ENCODE data around the gene GPC6. TPM values are rescaled to one million over a fixed set of nuclear protein-coding genes. Genes with fewer than 3 reads are reported as not detected.

GPC6 gene
- polyA plus RNA-seq, 2 of the 4 experiments (the other 2 are of a cell fraction), result 8.0 to 14.4 TPM

GRCh38 chr13:94339116-94339687 lies 1112.6 kb downstream of the GPC6 start:
- ChIA-PET CTCF (interaction anchor here (0.7 kb wide), 1 partner anchor 34 kb away, joined by 6 read pairs; no protein-coding TSS in a partner anchor), POLR2A (no interaction called here)
- no peak for ATAC-seq

DNA sequence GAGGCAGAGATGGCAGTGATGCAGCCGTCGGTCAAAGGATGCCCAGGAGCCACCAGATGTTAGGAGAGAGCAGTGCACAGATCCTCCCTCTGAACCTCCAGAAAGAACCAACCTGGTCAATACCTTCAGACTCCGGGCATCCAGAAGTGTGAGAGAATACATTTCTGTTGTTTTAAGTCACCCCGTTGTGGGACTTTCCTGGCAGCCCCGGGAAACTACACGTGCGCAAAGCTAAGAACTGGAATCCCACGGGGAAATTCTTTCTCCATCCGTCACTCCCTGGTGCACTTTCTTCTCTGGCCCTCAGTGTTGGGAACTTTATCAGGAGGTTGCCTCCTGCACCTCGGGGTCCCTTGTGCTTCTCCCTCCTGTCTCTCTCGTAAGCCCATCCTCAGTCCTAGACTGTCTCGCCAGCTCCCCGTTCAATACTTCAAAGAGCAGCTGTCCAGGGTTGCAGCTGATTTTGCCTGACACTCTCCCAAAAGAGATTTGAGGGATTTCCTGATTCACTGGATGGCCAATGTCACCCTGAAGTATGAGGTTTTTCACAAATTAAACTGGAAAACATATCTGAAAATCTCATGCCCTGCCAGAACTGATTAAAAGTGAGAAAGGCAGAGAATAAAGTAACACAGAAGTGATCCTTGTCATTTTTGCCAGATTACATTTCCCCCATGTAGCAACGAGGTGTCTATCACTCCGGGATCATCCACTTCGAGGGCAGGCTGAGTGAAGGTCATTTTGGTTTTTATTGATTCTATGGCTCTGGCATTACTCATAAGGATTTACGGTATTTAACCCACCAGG lies 1116.0 kb downstream of the GPC6 start:
- no peak for ATAC-seq
- H3K27ac ChIP-seq, result no peak overlapping the region
- H3K4me3 ChIP-seq, result no peak overlapping the region
- POLR2A ChIA-PET, result no interaction called here
- no peak overlapping the region for H3K4me2 ChIP-seq
- CTCF ChIA-PET, result interaction anchor here (0.9 to 1.3 kb wide), 2 partner anchors 19 to 241 kb away, joined by 3 to 4 read pairs; no protein-coding TSS in a partner anchor
- 70% methylated on average over 17 of the region's 17 CpGs for WGBS (ENCODE audit: missing lambda C conversion rate)
- peaks cover 9% of the 10 kb centered on the region for H3K4me1 ChIP-seq
- FAIRE-seq, result no peak
- TF ChIP-seq CEBPB (IDR thresholded peaks at IDR 0.05) (no peak), HOXB13 (CRISPR knock-in tag; IDR thresholded peaks at IDR 0.05; ENCODE audit: low read depth) (no peak), ZC3H11A (IDR thresholded peaks at IDR 0.05) (no peak), ESRRA (IDR thresholded peaks at IDR 0.05; ENCODE audit: borderline replicate concordance, low read length) (no peak), RCOR1 (IDR thresholded peaks at IDR 0.05; ENCODE audit: low read depth, low read length) (no peak), BCL3 (IDR thresholded peaks at IDR 0.05) (no peak), CBX8 (IDR thresholded peaks at IDR 0.05) (no peak), MAFK (IDR thresholded peaks at IDR 0.05; ENCODE audit: partially characterized antibody) (no peak), HOXB5 (CRISPR knock-in tag; IDR thresholded peaks at IDR 0.05) (no peak), JUN (IDR thresholded peaks at IDR 0.05) (no peak), HOXA7 (CRISPR knock-in tag; IDR thresholded peaks at IDR 0.05) (no peak), FOSL2 (IDR thresholded peaks at IDR 0.05) (no peak), FOSL2 (CRISPR knock-in tag; IDR thresholded peaks at IDR 0.05) (no peak), POLR2A (IDR thresholded peaks at IDR 0.05; ENCODE audit: low read length) (no peak), SREBF2 (IDR thresholded peaks at IDR 0.05) (no peak), CHD2 (IDR thresholded peaks at IDR 0.05; ENCODE audit: low read length, partially characterized antibody) (no peak), TFCP2L1 (CRISPR knock-in tag; IDR thresholded peaks at IDR 0.05) (no peak), NFE2L2 (conservative IDR thresholded peaks at IDR 0.05; ENCODE audit: low read length) (no peak), TP53 (CRISPR knock-in tag; IDR thresholded peaks at IDR 0.05) (no peak), ZFP36 (IDR thresholded peaks at IDR 0.05; ENCODE audit: borderline replicate concordance, partially characterized antibody) (no peak)
- TF ChIP-seq, protein P1, sequence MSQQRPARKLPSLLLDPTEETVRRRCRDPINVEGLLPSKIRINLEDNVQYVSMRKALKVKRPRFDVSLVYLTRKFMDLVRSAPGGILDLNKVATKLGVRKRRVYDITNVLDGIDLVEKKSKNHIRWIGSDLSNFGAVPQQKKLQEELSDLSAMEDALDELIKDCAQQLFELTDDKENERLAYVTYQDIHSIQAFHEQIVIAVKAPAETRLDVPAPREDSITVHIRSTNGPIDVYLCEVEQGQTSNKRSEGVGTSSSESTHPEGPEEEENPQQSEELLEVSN (IDR thresholded peaks at IDR 0.05; ENCODE audit: borderline replicate concordance, low read depth), result no peak
- H3K9me3 ChIP-seq, result no peaks in the 10 kb centered on the region
- no peak for DNase-seq (ENCODE audit: low read depth in 1 of 2, low spot score in 1 of 2)

More at GRCh38 chr13:94339116-94339687, 1112.6 kb downstream of the GPC6 start:
- WGBS (ENCODE audit: missing lambda C conversion rate), result 89% methylated on average over 11 of the region's 11 CpGs
- H3K27ac ChIP-seq, result no peak overlapping the region
- H3K9me3 ChIP-seq, result no peaks in the 10 kb centered on the region
- peaks cover 2% of the 10 kb centered on the region for H3K4me1 ChIP-seq
- H3K4me3 ChIP-seq, result no peak overlapping the region
- TF ChIP-seq SREBF2 (IDR thresholded peaks at IDR 0.05) (no peak), BHLHE40 (IDR thresholded peaks at IDR 0.05; ENCODE audit: low read depth, low read length) (no peak), ELK1 (IDR thresholded peaks at IDR 0.05; ENCODE audit: low read depth, low read length) (no peak), CBX8 (IDR thresholded peaks at IDR 0.05) (no peak), NFE2L2 (conservative IDR thresholded peaks at IDR 0.05; ENCODE audit: low read length) (no peak), NPAS2 (CRISPR knock-in tag; IDR thresholded peaks at IDR 0.05; ENCODE audit: borderline replicate concordance) (no peak), HDAC2 (IDR thresholded peaks at IDR 0.05) (no peak), NR3C1 (IDR thresholded peaks at IDR 0.05) (no peak)
- TF ChIP-seq, protein P2, sequence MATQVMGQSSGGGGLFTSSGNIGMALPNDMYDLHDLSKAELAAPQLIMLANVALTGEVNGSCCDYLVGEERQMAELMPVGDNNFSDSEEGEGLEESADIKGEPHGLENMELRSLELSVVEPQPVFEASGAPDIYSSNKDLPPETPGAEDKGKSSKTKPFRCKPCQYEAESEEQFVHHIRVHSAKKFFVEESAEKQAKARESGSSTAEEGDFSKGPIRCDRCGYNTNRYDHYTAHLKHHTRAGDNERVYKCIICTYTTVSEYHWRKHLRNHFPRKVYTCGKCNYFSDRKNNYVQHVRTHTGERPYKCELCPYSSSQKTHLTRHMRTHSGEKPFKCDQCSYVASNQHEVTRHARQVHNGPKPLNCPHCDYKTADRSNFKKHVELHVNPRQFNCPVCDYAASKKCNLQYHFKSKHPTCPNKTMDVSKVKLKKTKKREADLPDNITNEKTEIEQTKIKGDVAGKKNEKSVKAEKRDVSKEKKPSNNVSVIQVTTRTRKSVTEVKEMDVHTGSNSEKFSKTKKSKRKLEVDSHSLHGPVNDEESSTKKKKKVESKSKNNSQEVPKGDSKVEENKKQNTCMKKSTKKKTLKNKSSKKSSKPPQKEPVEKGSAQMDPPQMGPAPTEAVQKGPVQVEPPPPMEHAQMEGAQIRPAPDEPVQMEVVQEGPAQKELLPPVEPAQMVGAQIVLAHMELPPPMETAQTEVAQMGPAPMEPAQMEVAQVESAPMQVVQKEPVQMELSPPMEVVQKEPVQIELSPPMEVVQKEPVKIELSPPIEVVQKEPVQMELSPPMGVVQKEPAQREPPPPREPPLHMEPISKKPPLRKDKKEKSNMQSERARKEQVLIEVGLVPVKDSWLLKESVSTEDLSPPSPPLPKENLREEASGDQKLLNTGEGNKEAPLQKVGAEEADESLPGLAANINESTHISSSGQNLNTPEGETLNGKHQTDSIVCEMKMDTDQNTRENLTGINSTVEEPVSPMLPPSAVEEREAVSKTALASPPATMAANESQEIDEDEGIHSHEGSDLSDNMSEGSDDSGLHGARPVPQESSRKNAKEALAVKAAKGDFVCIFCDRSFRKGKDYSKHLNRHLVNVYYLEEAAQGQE (IDR thresholded peaks at IDR 0.05), result no peak
- no peak overlapping the region for H3K4me2 ChIP-seq
- DNase-seq (ENCODE audit: low read depth in 1 of 2, low spot score in 1 of 2), result no peak
- no peak for FAIRE-seq

All from A549 (cell line).